GM23338 (cell line): ENCODE measurements around the gene HDAC1.

Experiments
- CTCF ChIP-seq, 2 experiments: fragments of 200-600 bp in 1 of 2; sonication (generic) in 1 of 2; conservative IDR thresholded peaks; 2 replicates each; pipeline versions ENCODE4 v1.5.1 to v1.6.1; 2016 to 2017; ENCODE audit warnings: antibody characterized with exemption in 2 of 2, low read depth in 2 of 2, mild to moderate bottlenecking in 2 of 2, moderate library complexity in 1 of 2
- EZH2 ChIP-seq: fragments of 200-600 bp; sonication (generic); IDR thresholded peaks from one replicate; pipeline ENCODE4 v1.8.0; 2017; ENCODE audit warnings: antibody characterized with exemption, mild to moderate bottlenecking, low read depth; ENCODE audit not compliant: unreplicated experiment
- JUNB ChIP-seq: IDR thresholded peaks from one replicate; pipeline ENCODE4 v1.6.1; 2016; ENCODE audit warnings: antibody characterized with exemption; ENCODE audit not compliant: unreplicated experiment
- POLR2AphosphoS5 ChIP-seq: IDR thresholded peaks from 2 replicates; pipeline ENCODE4 v1.6.1; 2016; ENCODE audit warnings: antibody characterized with exemption, low read depth

- TF ChIP-seq EZH2 = no peak
- TF ChIP-seq CTCF (conservative IDR thresholded peaks at IDR 0.05; ENCODE audit: low read depth in 2 of 2) = no peak
- TF ChIP-seq POLR2AphosphoS5 = no peak
- TF ChIP-seq JUNB = no peak
These were observed 45.0 kb upstream of the HDAC1 start, which contains the start of gene FAM167B for GRCh38 chr1:32246888-32247273.
